Panc1 (cell line): ENCODE results near the gene UNKL. TPM values are rescaled to one million over a fixed set of nuclear protein-coding genes. Genes with fewer than 3 reads are reported as not detected.

Source experiments
- ATAC-seq: fragments of 200-7000 bp; cut with Tn5 transposase; 2 replicates; pipeline ENCODE4 v1.9.1; 2020; ENCODE audit warnings: mild to moderate bottlenecking, moderate library complexity
- BruUV-seq: library from RNA; stranded (reverse); fragments of 400-500 nt; replicated peaks from 2 replicates; lab custom pipeline; 2021; lab: Mats Ljungman, UMichigan
- CTCF ChIA-PET: fragments of 300-600 bp; sonication (Branson Sonifier 250); formaldehyde crosslinking; loops from one replicate; lab custom pipeline; 2022; ENCODE audit warnings: antibody characterized with exemption; lab: Charles Lee
- POLR2A ChIA-PET: fragments of 300-600 bp; sonication (Branson Sonifier 250); formaldehyde crosslinking; loops from one replicate; lab custom pipeline; 2022; ENCODE audit warnings: antibody characterized with exemption; lab: Charles Lee
- DNase-seq: peaks from one replicate; pipeline ENCODE4 v3.0.0-alpha.2; 2010; ENCODE audit warnings: low read depth, low spot score
- H3K27ac ChIP-seq: 2 replicates; pipeline ENCODE4 v1.5.1; 2011; ENCODE audit warnings: mild to moderate bottlenecking, low read length, inconsistent platforms
- H3K27me3 ChIP-seq: fragments of 200-500 bp; sonication (Bioruptor generic); 2 replicates; pipeline ENCODE4 v1.6.0; 2014; ENCODE audit warnings: low read length, inconsistent platforms; ENCODE audit not compliant: control insufficient read depth, insufficient read depth
- H3K36me3 ChIP-seq: fragments of 200-500 bp; sonication (Bioruptor generic); 2 replicates; pipeline ENCODE4 v1.5.1; 2014; ENCODE audit warnings: inconsistent platforms, mild to moderate bottlenecking, low read length, moderate library complexity; ENCODE audit not compliant: control insufficient read depth, insufficient read depth
- H3K4me1 ChIP-seq: 2 replicates; pipeline ENCODE4 v1.5.1; 2011; ENCODE audit warnings: inconsistent platforms, mild to moderate bottlenecking, low read length, moderate library complexity; ENCODE audit not compliant: control insufficient read depth, insufficient read depth
- H3K4me3 ChIP-seq, 2 experiments: 2 replicates each; pipeline ENCODE4 v1.5.1; 2011 to 2012; ENCODE audit warnings: low read depth in 2 of 2, low read length in 2 of 2, mild to moderate bottlenecking in 2 of 2, inconsistent platforms in 1 of 2, moderate library complexity in 1 of 2
- H3K9me3 ChIP-seq: fragments of 200-500 bp; sonication (Bioruptor generic); 2 replicates; pipeline ENCODE4 v1.5.1; 2014; ENCODE audit warnings: low read depth, mild to moderate bottlenecking, inconsistent platforms, low read length, moderate library complexity; ENCODE audit not compliant: control insufficient read depth, insufficient read depth
- CTCF ChIP-seq: fragments of 450-650 bp; IDR thresholded peaks from 2 replicates; pipeline ENCODE4 v1.5.1; 2017; ENCODE audit warnings: mild to moderate bottlenecking
- POLR2AphosphoS5 ChIP-seq: IDR thresholded peaks from 2 replicates; pipeline ENCODE4 v1.6.1; 2012; ENCODE audit warnings: mild to moderate bottlenecking, low read depth, low read length, moderate library complexity
- SIN3A ChIP-seq: IDR thresholded peaks from 2 replicates; pipeline ENCODE4 v1.6.1; 2012; ENCODE audit warnings: low read depth, mild to moderate bottlenecking, low read length, moderate library complexity, borderline replicate concordance; ENCODE audit not compliant: insufficient read depth
- TCF7L2 ChIP-seq: IDR thresholded peaks from 2 replicates; pipeline ENCODE4 v1.6.1; 2011; ENCODE audit warnings: mild to moderate bottlenecking, low read depth, low read length, inconsistent platforms
- in situ Hi-C: cut with HindIII; loops from 2 replicates; pipeline ENCODE4 v1.10.0; 2016; ENCODE audit warnings: low sequenced_read_pairs, low pct_unique_long_range_greater_than_20kb
- intact Hi-C: fragments of 100-400 bp; cut with micrococcal nuclease; formaldehyde crosslinking; loops from one replicate; pipeline ENCODE4 v1.10.0; 2022; ENCODE audit not compliant: unreplicated experiment
- total RNA-seq: library from RNA; stranded (reverse); gene quantifications from one replicate; pipeline ENCODE4 v1.2.1, GENCODE V29; 2021; ENCODE audit not compliant: unreplicated experiment
- TF ChIP-seq, protein P1 (sequence below), 2 experiments: IDR thresholded peaks; 2 replicates each; pipeline ENCODE4 v1.6.1; 2011 to 2012; ENCODE audit warnings: low read depth in 2 of 2, control low read depth in 1 of 2, low read length in 1 of 2, mild to moderate bottlenecking in 1 of 2, moderate library complexity in 1 of 2; ENCODE audit not compliant: insufficient read depth in 1 of 2

The UNKL gene
- total RNA-seq, 1 experiment from 2014 or later = 26.6 TPM

- Histone ChIP-seq H3K4me1 (no peaks in the 10 kb centered on the region), H3K27me3 (no peaks in the 10 kb centered on the region), H3K9me3 (no peaks in the 10 kb centered on the region), H3K4me3 (no peak overlapping the region), H3K27ac (no peak overlapping the region), H3K36me3 (no peaks in the 10 kb centered on the region)
- in situ Hi-C loops (no loop called here), intact Hi-C loops (no loop called here)
- POLR2A ChIA-PET = no interaction called here
- no peak for DNase-seq
- CTCF ChIA-PET = no interaction called here
- no TSS peak for BruUV-seq
- TF ChIP-seq SIN3A (no peak), POLR2AphosphoS5 (no peak), TCF7L2 (no peak), CTCF (no peak)
- TF ChIP-seq, protein P1, sequence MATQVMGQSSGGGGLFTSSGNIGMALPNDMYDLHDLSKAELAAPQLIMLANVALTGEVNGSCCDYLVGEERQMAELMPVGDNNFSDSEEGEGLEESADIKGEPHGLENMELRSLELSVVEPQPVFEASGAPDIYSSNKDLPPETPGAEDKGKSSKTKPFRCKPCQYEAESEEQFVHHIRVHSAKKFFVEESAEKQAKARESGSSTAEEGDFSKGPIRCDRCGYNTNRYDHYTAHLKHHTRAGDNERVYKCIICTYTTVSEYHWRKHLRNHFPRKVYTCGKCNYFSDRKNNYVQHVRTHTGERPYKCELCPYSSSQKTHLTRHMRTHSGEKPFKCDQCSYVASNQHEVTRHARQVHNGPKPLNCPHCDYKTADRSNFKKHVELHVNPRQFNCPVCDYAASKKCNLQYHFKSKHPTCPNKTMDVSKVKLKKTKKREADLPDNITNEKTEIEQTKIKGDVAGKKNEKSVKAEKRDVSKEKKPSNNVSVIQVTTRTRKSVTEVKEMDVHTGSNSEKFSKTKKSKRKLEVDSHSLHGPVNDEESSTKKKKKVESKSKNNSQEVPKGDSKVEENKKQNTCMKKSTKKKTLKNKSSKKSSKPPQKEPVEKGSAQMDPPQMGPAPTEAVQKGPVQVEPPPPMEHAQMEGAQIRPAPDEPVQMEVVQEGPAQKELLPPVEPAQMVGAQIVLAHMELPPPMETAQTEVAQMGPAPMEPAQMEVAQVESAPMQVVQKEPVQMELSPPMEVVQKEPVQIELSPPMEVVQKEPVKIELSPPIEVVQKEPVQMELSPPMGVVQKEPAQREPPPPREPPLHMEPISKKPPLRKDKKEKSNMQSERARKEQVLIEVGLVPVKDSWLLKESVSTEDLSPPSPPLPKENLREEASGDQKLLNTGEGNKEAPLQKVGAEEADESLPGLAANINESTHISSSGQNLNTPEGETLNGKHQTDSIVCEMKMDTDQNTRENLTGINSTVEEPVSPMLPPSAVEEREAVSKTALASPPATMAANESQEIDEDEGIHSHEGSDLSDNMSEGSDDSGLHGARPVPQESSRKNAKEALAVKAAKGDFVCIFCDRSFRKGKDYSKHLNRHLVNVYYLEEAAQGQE (IDR thresholded peaks at IDR 0.05; ENCODE audit: insufficient read depth in 1 of 2, low read depth in 2 of 2, low read length in 1 of 2) = no peak
- ATAC-seq = no peak
These were observed 32.0 kb upstream of the UNKL start for GRCh38 chr16:1446296-1447080.

GRCh38 chr16:1445518-1446203, 31.2 kb upstream of the UNKL start:
- no peaks in the 10 kb centered on the region for H3K9me3 ChIP-seq
- H3K27me3 ChIP-seq = no peaks in the 10 kb centered on the region
- in situ Hi-C loops = no loop called here
- ATAC-seq (no peak), DNase-seq (no peak)
- TF ChIP-seq, protein P1 (IDR thresholded peaks at IDR 0.05; ENCODE audit: insufficient read depth in 1 of 2, low read depth in 2 of 2, low read length in 1 of 2) = no peak
- TF ChIP-seq TCF7L2 (no peak), SIN3A (no peak), CTCF (no peak), POLR2AphosphoS5 (no peak)
- no peak overlapping the region for H3K4me3 ChIP-seq
- POLR2A ChIA-PET = no interaction called here
- TSS peak; percentile 82 for BruUV-seq
- intact Hi-C loops = no loop called here
- H3K27ac ChIP-seq = no peak overlapping the region
- no peaks in the 10 kb centered on the region for H3K36me3 ChIP-seq
- CTCF ChIA-PET = no interaction called here
- H3K4me1 ChIP-seq = no peaks in the 10 kb centered on the region
